ENCODE measurements around the gene SLC39A6. TPM values are rescaled to one million over a fixed set of nuclear protein-coding genes. Genes with fewer than 3 reads are reported as not detected.
A peak's percentile ranks its signal among the peaks of the same experiment; 100 is the strongest.

Gene SLC39A6
- total and polyA plus RNA-seq, 2 experiments from 2014 or later = 20.8 to 47.3 TPM

- peaks cover 6% of the 10 kb centered on the region for H3K27me3 Mint-ChIP-seq (ENCODE audit: insufficient read depth, low read depth, poor library complexity)
- Histone ChIP-seq H3K4me2 (peak overlapping the region; percentile 78), H3F3A (replicated peaks; ENCODE audit: low read depth) (no peaks in the 10 kb centered on the region), H3K79me2 (replicated peaks; ENCODE audit: insufficient read depth) (peaks cover 83% of the 10 kb centered on the region), H3K27me3 (ENCODE audit: insufficient read depth) (no peaks in the 10 kb centered on the region), H3K4me1 (ENCODE audit: insufficient read depth) (peaks cover 29% of the 10 kb centered on the region), H2AFZ (no peak overlapping the region), H3K4me3 (peak overlapping the region; percentile 92; the same call in 1 of the 2 replicates), H3K27ac (ENCODE audit: low read depth) (no peak overlapping the region; the same call in 1 of the 2 replicates), H3K36me3 (ENCODE audit: insufficient read depth) (peaks cover 28% of the 10 kb centered on the region), H3K9me2 (ENCODE audit: insufficient read depth) (no peaks in the 10 kb centered on the region), H4K20me1 (replicated peaks; ENCODE audit: insufficient read depth) (peaks cover 44% of the 10 kb centered on the region)
- no peak for ATAC-seq
- H3K4me1 Mint-ChIP-seq = peaks cover 20% of the 10 kb centered on the region
- peak overlapping the region; percentile 28; the same call in 1 of the 3 replicates for H3K4me3 Mint-ChIP-seq
- TF ChIP-seq ZNF331 (CRISPR knock-in tag; IDR thresholded peaks at IDR 0.05; ENCODE audit: low read depth) = no peak
- no peak for TF ChIP-seq CTCF (conservative IDR thresholded peaks at IDR 0.05; ENCODE audit: low read depth in 2 of 2)
- TF ChIP-seq POLR2AphosphoS5 (IDR thresholded peaks at IDR 0.05; ENCODE audit: low read depth) = no peak
- TF ChIP-seq REST (IDR thresholded peaks at IDR 0.05; ENCODE audit: unreplicated experiment) = no peak
- no peak for TF ChIP-seq EZH2 (IDR thresholded peaks at IDR 0.05; ENCODE audit: low read depth, unreplicated experiment)
- TF ChIP-seq, protein P1, sequence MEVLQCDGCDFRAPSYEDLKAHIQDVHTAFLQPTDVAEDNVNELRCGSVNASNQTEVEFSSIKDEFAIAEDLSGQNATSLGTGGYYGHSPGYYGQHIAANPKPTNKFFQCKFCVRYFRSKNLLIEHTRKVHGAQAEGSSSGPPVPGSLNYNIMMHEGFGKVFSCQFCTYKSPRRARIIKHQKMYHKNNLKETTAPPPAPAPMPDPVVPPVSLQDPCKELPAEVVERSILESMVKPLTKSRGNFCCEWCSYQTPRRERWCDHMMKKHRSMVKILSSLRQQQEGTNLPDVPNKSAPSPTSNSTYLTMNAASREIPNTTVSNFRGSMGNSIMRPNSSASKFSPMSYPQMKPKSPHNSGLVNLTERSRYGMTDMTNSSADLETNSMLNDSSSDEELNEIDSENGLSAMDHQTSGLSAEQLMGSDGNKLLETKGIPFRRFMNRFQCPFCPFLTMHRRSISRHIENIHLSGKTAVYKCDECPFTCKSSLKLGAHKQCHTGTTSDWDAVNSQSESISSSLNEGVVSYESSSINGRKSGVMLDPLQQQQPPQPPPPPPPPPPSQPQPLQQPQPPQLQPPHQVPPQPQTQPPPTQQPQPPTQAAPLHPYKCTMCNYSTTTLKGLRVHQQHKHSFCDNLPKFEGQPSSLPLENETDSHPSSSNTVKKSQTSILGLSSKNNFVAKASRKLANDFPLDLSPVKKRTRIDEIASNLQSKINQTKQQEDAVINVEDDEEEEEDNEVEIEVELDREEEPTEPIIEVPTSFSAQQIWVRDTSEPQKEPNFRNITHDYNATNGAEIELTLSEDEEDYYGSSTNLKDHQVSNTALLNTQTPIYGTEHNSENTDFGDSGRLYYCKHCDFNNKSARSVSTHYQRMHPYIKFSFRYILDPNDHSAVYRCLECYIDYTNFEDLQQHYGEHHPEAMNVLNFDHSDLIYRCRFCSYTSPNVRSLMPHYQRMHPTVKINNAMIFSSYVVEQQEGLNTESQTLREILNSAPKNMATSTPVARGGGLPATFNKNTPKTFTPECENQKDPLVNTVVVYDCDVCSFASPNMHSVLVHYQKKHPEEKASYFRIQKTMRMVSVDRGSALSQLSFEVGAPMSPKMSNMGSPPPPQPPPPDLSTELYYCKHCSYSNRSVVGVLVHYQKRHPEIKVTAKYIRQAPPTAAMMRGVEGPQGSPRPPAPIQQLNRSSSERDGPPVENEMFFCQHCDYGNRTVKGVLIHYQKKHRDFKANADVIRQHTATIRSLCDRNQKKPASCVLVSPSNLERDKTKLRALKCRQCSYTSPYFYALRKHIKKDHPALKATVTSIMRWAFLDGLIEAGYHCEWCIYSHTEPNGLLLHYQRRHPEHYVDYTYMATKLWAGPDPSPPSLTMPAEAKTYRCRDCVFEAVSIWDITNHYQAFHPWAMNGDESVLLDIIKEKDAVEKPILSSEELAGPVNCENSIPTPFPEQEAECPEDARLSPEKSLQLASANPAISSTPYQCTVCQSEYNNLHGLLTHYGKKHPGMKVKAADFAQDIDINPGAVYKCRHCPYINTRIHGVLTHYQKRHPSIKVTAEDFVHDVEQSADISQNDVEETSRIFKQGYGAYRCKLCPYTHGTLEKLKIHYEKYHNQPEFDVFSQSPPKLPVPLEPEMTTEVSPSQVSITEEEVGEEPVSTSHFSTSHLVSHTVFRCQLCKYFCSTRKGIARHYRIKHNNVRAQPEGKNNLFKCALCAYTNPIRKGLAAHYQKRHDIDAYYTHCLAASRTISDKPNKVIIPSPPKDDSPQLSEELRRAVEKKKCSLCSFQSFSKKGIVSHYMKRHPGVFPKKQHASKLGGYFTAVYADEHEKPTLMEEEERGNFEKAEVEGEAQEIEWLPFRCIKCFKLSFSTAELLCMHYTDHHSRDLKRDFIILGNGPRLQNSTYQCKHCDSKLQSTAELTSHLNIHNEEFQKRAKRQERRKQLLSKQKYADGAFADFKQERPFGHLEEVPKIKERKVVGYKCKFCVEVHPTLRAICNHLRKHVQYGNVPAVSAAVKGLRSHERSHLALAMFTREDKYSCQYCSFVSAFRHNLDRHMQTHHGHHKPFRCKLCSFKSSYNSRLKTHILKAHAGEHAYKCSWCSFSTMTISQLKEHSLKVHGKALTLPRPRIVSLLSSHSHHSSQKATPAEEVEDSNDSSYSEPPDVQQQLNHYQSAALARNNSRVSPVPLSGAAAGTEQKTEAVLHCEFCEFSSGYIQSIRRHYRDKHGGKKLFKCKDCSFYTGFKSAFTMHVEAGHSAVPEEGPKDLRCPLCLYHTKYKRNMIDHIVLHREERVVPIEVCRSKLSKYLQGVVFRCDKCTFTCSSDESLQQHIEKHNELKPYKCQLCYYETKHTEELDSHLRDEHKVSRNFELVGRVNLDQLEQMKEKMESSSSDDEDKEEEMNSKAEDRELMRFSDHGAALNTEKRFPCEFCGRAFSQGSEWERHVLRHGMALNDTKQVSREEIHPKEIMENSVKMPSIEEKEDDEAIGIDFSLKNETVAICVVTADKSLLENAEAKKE (CRISPR knock-in tag; IDR thresholded peaks at IDR 0.05) = no peak
- TF ChIP-seq, protein P2, sequence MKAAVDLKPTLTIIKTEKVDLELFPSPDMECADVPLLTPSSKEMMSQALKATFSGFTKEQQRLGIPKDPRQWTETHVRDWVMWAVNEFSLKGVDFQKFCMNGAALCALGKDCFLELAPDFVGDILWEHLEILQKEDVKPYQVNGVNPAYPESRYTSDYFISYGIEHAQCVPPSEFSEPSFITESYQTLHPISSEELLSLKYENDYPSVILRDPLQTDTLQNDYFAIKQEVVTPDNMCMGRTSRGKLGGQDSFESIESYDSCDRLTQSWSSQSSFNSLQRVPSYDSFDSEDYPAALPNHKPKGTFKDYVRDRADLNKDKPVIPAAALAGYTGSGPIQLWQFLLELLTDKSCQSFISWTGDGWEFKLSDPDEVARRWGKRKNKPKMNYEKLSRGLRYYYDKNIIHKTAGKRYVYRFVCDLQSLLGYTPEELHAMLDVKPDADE (IDR thresholded peaks at IDR 0.05) = no peak
- TF ChIP-seq ZNF114 (CRISPR knock-in tag; IDR thresholded peaks at IDR 0.05) = no peak
- no peak for TF ChIP-seq CREB1 (CRISPR knock-in tag; IDR thresholded peaks at IDR 0.05; ENCODE audit: low read depth)
- H3K27ac Mint-ChIP-seq = peak overlapping the region; percentile 43
- peaks cover 35% of the 10 kb centered on the region for H3K36me3 Mint-ChIP-seq (ENCODE audit: low read depth)
- H3K9me3 Mint-ChIP-seq = no peaks in the 10 kb centered on the region; the same call in 2 of the 3 replicates
- DNase-seq (ENCODE audit: low spot score) = peak; percentile 27
Observed at GRCh38 chr18:36132756-36133155, 3.6 kb upstream of the SLC39A6 start.

Data from GM23338 (cell line).